ENCODE measurements around the gene KLHL41. TPM values are rescaled to one million over a fixed set of nuclear protein-coding genes. Genes with fewer than 3 reads are reported as not detected.

KLHL41 gene
- total RNA-seq, 1 donor from 2014 or later = 0.68 TPM

DNA sequence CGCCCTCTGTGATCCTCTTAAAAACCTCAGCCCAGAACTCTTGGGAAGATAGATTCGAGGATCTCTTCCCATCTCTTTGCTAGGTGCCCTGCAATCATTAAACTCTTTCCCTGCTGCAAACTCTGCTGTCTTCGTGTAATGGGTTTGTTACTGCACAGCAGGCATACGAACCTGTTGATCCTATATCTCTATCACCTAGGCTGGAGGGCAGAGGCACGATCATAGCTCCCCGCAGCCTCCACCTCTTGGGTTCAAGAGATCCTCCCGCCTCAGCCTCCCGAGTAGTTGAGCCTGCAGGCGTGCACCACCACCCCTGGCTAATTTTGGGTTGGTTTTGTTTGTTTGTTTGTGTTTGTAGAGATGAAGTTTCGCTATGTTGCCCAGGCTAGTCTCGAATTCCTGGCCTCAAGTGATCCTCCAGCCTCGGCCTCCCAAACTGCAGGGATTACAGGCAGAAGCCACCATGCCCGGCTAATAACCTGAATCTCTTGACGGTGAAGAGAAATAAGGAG lies 30.7 kb upstream of the KLHL41 start:
- H3K36me3 ChIP-seq = peaks cover 16% of the 10 kb centered on the region
- H3K9me3 ChIP-seq = no peaks in the 10 kb centered on the region
- H3K27ac ChIP-seq = peak overlapping the region; percentile 72
- TF ChIP-seq, protein P1, sequence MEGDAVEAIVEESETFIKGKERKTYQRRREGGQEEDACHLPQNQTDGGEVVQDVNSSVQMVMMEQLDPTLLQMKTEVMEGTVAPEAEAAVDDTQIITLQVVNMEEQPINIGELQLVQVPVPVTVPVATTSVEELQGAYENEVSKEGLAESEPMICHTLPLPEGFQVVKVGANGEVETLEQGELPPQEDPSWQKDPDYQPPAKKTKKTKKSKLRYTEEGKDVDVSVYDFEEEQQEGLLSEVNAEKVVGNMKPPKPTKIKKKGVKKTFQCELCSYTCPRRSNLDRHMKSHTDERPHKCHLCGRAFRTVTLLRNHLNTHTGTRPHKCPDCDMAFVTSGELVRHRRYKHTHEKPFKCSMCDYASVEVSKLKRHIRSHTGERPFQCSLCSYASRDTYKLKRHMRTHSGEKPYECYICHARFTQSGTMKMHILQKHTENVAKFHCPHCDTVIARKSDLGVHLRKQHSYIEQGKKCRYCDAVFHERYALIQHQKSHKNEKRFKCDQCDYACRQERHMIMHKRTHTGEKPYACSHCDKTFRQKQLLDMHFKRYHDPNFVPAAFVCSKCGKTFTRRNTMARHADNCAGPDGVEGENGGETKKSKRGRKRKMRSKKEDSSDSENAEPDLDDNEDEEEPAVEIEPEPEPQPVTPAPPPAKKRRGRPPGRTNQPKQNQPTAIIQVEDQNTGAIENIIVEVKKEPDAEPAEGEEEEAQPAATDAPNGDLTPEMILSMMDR (IDR thresholded peaks at IDR 0.05) = no peak
- peaks cover 8% of the 10 kb centered on the region for H3K4me1 ChIP-seq
- H3K27me3 ChIP-seq (ENCODE audit: low read depth) = no peaks in the 10 kb centered on the region
- intact Hi-C loops (cut with DNase I) = no loop called here
- H3K4me3 ChIP-seq = peak overlapping the region; percentile 76
- ATAC-seq (no peak), DNase-seq (no peak)

DNA sequence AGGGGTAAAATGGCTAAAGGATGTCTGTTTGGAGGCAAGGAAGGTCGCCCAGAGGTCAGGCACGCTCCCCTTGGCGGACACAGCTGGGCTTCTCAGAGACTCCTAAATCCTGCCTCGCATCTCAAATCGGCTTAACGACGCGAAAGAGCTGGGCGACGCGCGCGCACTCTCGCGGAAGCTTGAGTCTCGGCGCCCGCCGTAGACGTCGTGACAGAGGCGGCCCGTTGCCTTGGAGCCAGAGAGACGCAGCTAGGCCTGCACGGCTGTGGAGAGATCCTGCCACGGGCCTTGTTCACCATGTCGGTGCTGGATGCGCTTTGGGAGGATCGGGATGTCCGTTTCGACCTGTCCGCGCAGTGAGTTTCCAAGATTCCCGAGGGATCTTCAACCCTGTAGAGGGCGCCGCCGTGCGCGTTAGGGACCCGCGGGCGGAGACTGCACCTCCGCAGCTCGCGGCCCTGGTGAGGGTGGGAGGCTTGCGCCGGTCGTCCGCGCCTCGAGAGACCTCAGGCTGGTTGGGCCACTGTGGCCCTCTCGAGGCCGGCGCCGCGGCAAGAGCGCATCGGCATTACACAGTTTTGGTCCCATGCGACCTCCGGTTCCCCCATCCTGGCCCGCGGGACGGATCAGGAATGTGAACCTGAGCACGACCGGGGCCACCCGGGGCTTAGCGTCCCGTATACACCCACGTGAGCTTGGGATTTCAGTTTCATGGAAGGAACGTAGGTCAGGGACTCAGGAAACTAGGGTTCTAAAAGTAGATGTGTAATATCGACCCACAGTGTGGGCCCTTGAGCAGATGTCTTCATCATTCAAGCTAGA lies 30.0 kb upstream of the KLHL41 start, which contains the start of gene BBS5:
Gene BBS5, plus strand, starts transcription at position 238 of the 822 bp plus-strand sequence. Its CDS starts 60 bp downstream, at position 298.
- TF ChIP-seq, protein P1 (IDR thresholded peaks at IDR 0.05) = peak; percentile 47
- peak within 1 kb of the TSS; percentile 76 for H3K4me3 ChIP-seq
- intact Hi-C loops (cut with DNase I) = no loop called here
- no peaks in the 10 kb centered on the region for H3K9me3 ChIP-seq
- peaks cover 8% of the 10 kb centered on the region for H3K4me1 ChIP-seq
- ATAC-seq = peak; percentile 96 to 98
- no peaks in the 10 kb centered on the region for H3K27me3 ChIP-seq (ENCODE audit: low read depth)
- H3K27ac ChIP-seq = peak within 1 kb of the TSS; percentile 72
- H3K36me3 ChIP-seq = peaks cover 16% of the 10 kb centered on the region
- DNase-seq = peak; percentile 90

DNA sequence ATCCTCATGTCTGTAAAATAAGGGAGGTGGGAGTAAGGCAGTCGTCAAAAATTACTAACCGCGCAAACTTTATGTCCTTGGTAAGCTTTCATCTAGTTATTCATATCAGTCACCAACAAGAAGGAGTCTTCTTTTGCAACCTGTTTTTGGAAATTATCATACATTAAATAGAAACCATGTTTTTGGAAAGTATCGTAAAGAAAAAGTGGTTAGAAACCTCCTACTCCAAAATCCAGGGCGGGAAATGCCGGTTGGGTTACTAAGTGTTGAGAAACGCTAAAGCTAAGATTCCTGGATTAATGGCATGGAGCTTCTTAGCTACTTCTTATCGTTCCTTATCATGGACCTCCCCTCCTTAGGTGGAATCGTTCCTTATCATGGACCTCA lies 29.4 kb upstream of the KLHL41 start:
- intact Hi-C loops (cut with DNase I) = no loop called here
- peaks cover 8% of the 10 kb centered on the region for H3K4me1 ChIP-seq
- H3K9me3 ChIP-seq = no peaks in the 10 kb centered on the region
- H3K27ac ChIP-seq = peak overlapping the region; percentile 72
- DNase-seq = no peak
- no peaks in the 10 kb centered on the region for H3K27me3 ChIP-seq (ENCODE audit: low read depth)
- peak overlapping the region; percentile 76 for H3K4me3 ChIP-seq
- no peak for ATAC-seq
- TF ChIP-seq, protein P1 (IDR thresholded peaks at IDR 0.05) = no peak
- H3K36me3 ChIP-seq = peaks cover 16% of the 10 kb centered on the region

DNA sequence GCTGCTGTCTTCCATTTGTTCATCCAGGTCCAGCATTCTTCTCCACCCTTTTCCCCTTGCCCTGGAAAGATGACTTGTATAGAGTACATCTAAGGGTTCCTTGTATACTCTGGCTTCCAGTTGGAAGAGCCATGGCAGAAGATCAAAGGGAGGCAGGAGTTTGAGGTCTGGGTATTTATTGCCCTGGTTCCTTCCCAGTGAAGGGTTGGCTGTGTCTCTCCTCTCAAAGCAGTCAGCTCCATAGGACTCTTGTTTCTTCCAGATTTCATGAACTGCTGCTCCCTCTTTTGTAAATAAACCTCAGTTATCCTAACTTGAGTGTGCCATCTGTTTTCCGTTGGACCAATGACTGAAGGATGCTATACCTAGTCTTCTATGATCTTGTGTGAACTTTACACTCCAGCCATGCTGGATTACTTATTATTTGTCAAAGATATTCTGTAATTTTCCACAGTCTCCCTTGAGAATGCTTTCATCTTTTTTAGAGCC lies 23.8 kb upstream of the KLHL41 start:
- Histone ChIP-seq H3K27ac (no peak overlapping the region), H3K4me1 (no peaks in the 10 kb centered on the region), H3K4me3 (no peak overlapping the region), H3K9me3 (no peaks in the 10 kb centered on the region), H3K27me3 (ENCODE audit: low read depth) (no peaks in the 10 kb centered on the region), H3K36me3 (peaks cover 30% of the 10 kb centered on the region)
- intact Hi-C loops (cut with DNase I) = no loop called here
- no peak for DNase-seq
- ATAC-seq = no peak
- TF ChIP-seq, protein P1 (IDR thresholded peaks at IDR 0.05) = no peak

DNA sequence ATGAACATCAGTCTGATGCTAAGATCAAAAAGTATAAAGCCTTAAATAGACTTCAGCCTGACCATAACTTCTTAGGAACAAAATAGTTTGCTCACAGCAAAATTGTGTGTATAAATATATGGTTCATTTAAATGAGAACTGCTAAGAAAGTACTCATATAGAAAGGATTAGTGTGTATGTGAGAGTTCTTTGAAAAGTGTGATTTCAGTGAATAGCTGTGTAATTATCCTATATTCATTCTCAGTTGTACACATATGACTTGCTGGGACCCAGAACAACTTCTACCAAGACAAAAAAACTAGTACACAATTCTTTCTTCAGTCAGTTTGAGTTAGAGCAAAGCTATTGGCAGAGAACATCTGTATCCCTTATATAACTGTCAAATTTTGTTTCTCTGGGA lies 23.0 kb upstream of the KLHL41 start:
- Histone ChIP-seq H3K4me3 (no peak overlapping the region), H3K27ac (no peak overlapping the region), H3K27me3 (ENCODE audit: low read depth) (no peaks in the 10 kb centered on the region), H3K4me1 (no peaks in the 10 kb centered on the region), H3K9me3 (no peaks in the 10 kb centered on the region), H3K36me3 (peaks cover 30% of the 10 kb centered on the region)
- TF ChIP-seq, protein P1 (IDR thresholded peaks at IDR 0.05) = no peak
- intact Hi-C loops (cut with DNase I) = no loop called here
- ATAC-seq (no peak), DNase-seq (no peak)
